Colonic mucosa (tissue), 4 donors: ENCODE results near the gene METTL23. TPM values are rescaled to one million over a fixed set of nuclear protein-coding genes. Genes with fewer than 3 reads are reported as not detected.
A peak's percentile ranks its signal among the peaks of the same experiment; 100 is the strongest.

Experiments
- DNase-seq: peaks from one replicate; pipeline ENCODE4 v3.0.0-alpha.2; 2020
- H3K27ac ChIP-seq: fragments of 200-600 bp; one replicate; pipeline ENCODE4 v1.8.0; 2021
- H3K27me3 ChIP-seq: fragments of 200-600 bp; one replicate; pipeline ENCODE4 v1.8.0; 2021
- H3K36me3 ChIP-seq: fragments of 200-600 bp; one replicate; pipeline ENCODE4 v1.8.0; 2021
- H3K4me1 ChIP-seq: fragments of 200-600 bp; one replicate; pipeline ENCODE4 v1.8.0; 2021; ENCODE audit warnings: mild to moderate bottlenecking
- H3K4me3 ChIP-seq: fragments of 200-600 bp; one replicate; pipeline ENCODE4 v1.8.0; 2021
- H3K9ac ChIP-seq, 2 donors: one replicate each; pipeline ENCODE4 v1.7.0; 2013; ENCODE audit warnings: control low read depth in 2 of 2, low read depth in 2 of 2, low read length in 2 of 2
- H3K9me3 ChIP-seq: fragments of 200-600 bp; one replicate; pipeline ENCODE4 v1.8.0; 2021
- CTCF ChIP-seq: fragments of 200-600 bp; IDR thresholded peaks from one replicate; pipeline ENCODE4 v1.8.0; 2022; ENCODE audit warnings: antibody characterized with exemption, mild to moderate bottlenecking
- intact Hi-C: fragments of 100-400 bp; cut with DNase I; formaldehyde crosslinking; loops from one replicate; pipeline ENCODE4 v1.14.1; 2022
- total RNA-seq, 2 donors: library from RNA; stranded (reverse); fragmentation: NEBNext Ultra II Directional in 1 of 2; extraction: Animal tissue kit (Norgen Biotek cat#: 25700) in 1 of 2; gene quantifications; one replicate each; pipeline ENCODE4 v1.2.1, GENCODE V29; 2021
- donor health status: healthy.
- donor health status: DM: no; HTN: no; CAD: no.
- donor health status: DM: no; HTN: no; CAD: no.

The METTL23 gene
- total RNA-seq, 2 donors from 2014 or later, result 21.7 to 29.7 TPM

GRCh38 chr17:76682296-76682695 is 44.3 kb upstream of the METTL23 start:
- peaks cover 3% of the 10 kb centered on the region for H3K4me1 ChIP-seq
- no peak for TF ChIP-seq CTCF
- H3K27ac ChIP-seq, result no peak overlapping the region
- no peak for DNase-seq
- H3K4me3 ChIP-seq, result no peak overlapping the region
- intact Hi-C loops, result loop anchor here (5.0 to 10.0 kb wide), 3 partner anchors 55 to 157 kb away; no protein-coding TSS in a partner anchor
- H3K27me3 ChIP-seq, result no peaks in the 10 kb centered on the region
- peak overlapping the region in 1 of 2 donors; percentile 40 for H3K9ac ChIP-seq
- no peaks in the 10 kb centered on the region for H3K9me3 ChIP-seq
- H3K36me3 ChIP-seq, result no peaks in the 10 kb centered on the region

GRCh38 chr17:76683011-76683755 is 43.5 kb upstream of the METTL23 start:
- Histone ChIP-seq H3K9me3 (no peaks in the 10 kb centered on the region), H3K9ac (no peak overlapping the region), H3K27me3 (no peaks in the 10 kb centered on the region), H3K4me3 (no peak overlapping the region), H3K36me3 (no peaks in the 10 kb centered on the region), H3K27ac (no peak overlapping the region), H3K4me1 (peaks cover 3% of the 10 kb centered on the region)
- intact Hi-C loops, result loop anchor here (5.0 to 10.0 kb wide), 3 partner anchors 56 to 158 kb away; no protein-coding TSS in a partner anchor
- TF ChIP-seq CTCF, result no peak
- DNase-seq, result no peak

- intact Hi-C loops, result loop anchor here (5.0 to 10.0 kb wide), 3 partner anchors 57 to 159 kb away; no protein-coding TSS in a partner anchor
- H3K36me3 ChIP-seq, result no peaks in the 10 kb centered on the region
- no peak overlapping the region for H3K27ac ChIP-seq
- TF ChIP-seq CTCF, result no peak
- no peak overlapping the region for H3K4me3 ChIP-seq
- DNase-seq, result no peak
- H3K4me1 ChIP-seq, result peaks cover 3% of the 10 kb centered on the region
- no peak overlapping the region for H3K9ac ChIP-seq
- no peaks in the 10 kb centered on the region for H3K27me3 ChIP-seq
- no peaks in the 10 kb centered on the region for H3K9me3 ChIP-seq
Measured at GRCh38 chr17:76683921-76684745, 42.5 kb upstream of the METTL23 start.

GRCh38 chr17:76684756-76685155 is 41.9 kb upstream of the METTL23 start:
- Histone ChIP-seq H3K4me3 (no peak overlapping the region), H3K27ac (no peak overlapping the region), H3K9me3 (no peaks in the 10 kb centered on the region), H3K9ac (no peak overlapping the region), H3K36me3 (no peaks in the 10 kb centered on the region), H3K4me1 (peaks cover 3% of the 10 kb centered on the region), H3K27me3 (no peaks in the 10 kb centered on the region)
- intact Hi-C loops, result loop anchor here (5.0 to 10.0 kb wide), 3 partner anchors 57 to 160 kb away; no protein-coding TSS in a partner anchor
- no peak for DNase-seq
- TF ChIP-seq CTCF, result no peak

- H3K36me3 ChIP-seq, result no peaks in the 10 kb centered on the region
- DNase-seq, result no peak
- intact Hi-C loops, result loop anchor here (10.0 kb wide), 2 partner anchors 131 to 161 kb away; no protein-coding TSS in a partner anchor
- TF ChIP-seq CTCF, result no peak
- no peaks in the 10 kb centered on the region for H3K9me3 ChIP-seq
- no peak overlapping the region for H3K9ac ChIP-seq
- H3K27me3 ChIP-seq, result no peaks in the 10 kb centered on the region
- H3K4me1 ChIP-seq, result peaks cover 3% of the 10 kb centered on the region
- no peak overlapping the region for H3K4me3 ChIP-seq
- H3K27ac ChIP-seq, result no peak overlapping the region
Measured at GRCh38 chr17:76685366-76685765, 41.3 kb upstream of the METTL23 start.
